Retinal pigment epithelial cell (primary cell): ENCODE measurements around the gene KAT8.

Source experiments
- DNase-seq: peaks from one replicate; pipeline ENCODE4 v3.0.0-alpha.2; 2010; ENCODE audit warnings: low read depth
- H3K4me3 ChIP-seq: 2 replicates; pipeline ENCODE4 v1.5.1; 2011; ENCODE audit warnings: mild to moderate bottlenecking, low read length, control low read depth, moderate library complexity
- CTCF ChIP-seq: conservative IDR thresholded peaks from 2 replicates; pipeline ENCODE4 v1.5.1; 2011; ENCODE audit warnings: low read depth, low read length, control low read depth, inconsistent platforms

KAT8 gene

GRCh38 chr16:31080756-31081419 lies 36.6 kb upstream of the KAT8 start:
- no peak for TF ChIP-seq CTCF
- DNase-seq: no peak
- no peak overlapping the region for H3K4me3 ChIP-seq

GRCh38 chr16:31081428-31082351 lies 35.8 kb upstream of the KAT8 start:
- DNase-seq: no peak
- H3K4me3 ChIP-seq: no peak overlapping the region
- TF ChIP-seq CTCF: no peak

- no peak overlapping the region for H3K4me3 ChIP-seq
- DNase-seq: no peak
- no peak for TF ChIP-seq CTCF
These were observed 35.0 kb upstream of the KAT8 start for GRCh38 chr16:31082368-31083045.

GRCh38 chr16:31083081-31083480 lies 34.4 kb upstream of the KAT8 start:
- no peak for DNase-seq
- TF ChIP-seq CTCF: no peak

GRCh38 chr16:31083556-31083955 lies 33.9 kb upstream of the KAT8 start:
- TF ChIP-seq CTCF: no peak
- no peak for DNase-seq
- H3K4me3 ChIP-seq: no peak overlapping the region

More at GRCh38 chr16:31083081-31083480, 34.4 kb upstream of the KAT8 start:
- H3K4me3 ChIP-seq: no peak overlapping the region

GRCh38 chr16:31083981-31084380 lies 33.5 kb upstream of the KAT8 start:
- no peak for TF ChIP-seq CTCF
- no peak overlapping the region for H3K4me3 ChIP-seq
- no peak for DNase-seq
